Erythroblast (primary cell): ENCODE data around the gene NRGN.

ENCODE experiments used
- GATA1 ChIP-seq: IDR thresholded peaks from 2 replicates; pipeline ENCODE4 v1.6.1; 2011; ENCODE audit warnings: low read depth, mild to moderate bottlenecking, control low read depth, low read length, moderate library complexity
- POLR2A ChIP-seq: IDR thresholded peaks from 2 replicates; pipeline ENCODE4 v1.6.1; 2011; ENCODE audit warnings: mild to moderate bottlenecking, low read length

GRCh38 chr11:124753205-124753604, 13.5 kb downstream of the NRGN start:
- TF ChIP-seq POLR2A = no peak
- TF ChIP-seq GATA1 = no peak
